DOHH2 (cell line): ENCODE measurements around the gene SRMS.

Experiments used
- CTCF ChIP-seq: fragments of 200-600 bp; sonication (generic); IDR thresholded peaks from one replicate; pipeline ENCODE4 v1.5.1; 2014; ENCODE audit warnings: antibody characterized with exemption, mild to moderate bottlenecking, low read depth, low read length; ENCODE audit not compliant: poor library complexity, severe bottlenecking
- EZH2phosphoT487 ChIP-seq: fragments of 200-600 bp; sonication (generic); IDR thresholded peaks from 2 replicates; pipeline ENCODE4 v1.6.1; 2017; ENCODE audit warnings: borderline replicate concordance, mild to moderate bottlenecking, antibody characterized with exemption, low read length, moderate library complexity, mixed read lengths

GRCh38 chr20:63530788-63531160, 16.8 kb downstream of the SRMS start:
- TF ChIP-seq CTCF (no peak), EZH2phosphoT487 (no peak)
